Measurements from ENCODE around the gene FAM111A.
"Not testable (repeated sequence)": the region's sequence is repeated elsewhere in the genome, so short reads cannot be mapped to it uniquely, and the experiment has no call there.

The FAM111A gene

GRCh38 chr11:59142530-59143507 lies at the start of gene FAM111A:
Gene FAM111A, plus strand, starts transcription at chr11:59142856. Its CDS starts 6,017 bp downstream, at chr11:59148873.
- DNase-seq: peak; percentile 89

GRCh38 chr11:59093576-59093975 lies 49.1 kb upstream of the FAM111A start:
- not testable (repeated sequence) for DNase-seq

- DNase-seq: not testable (repeated sequence)
These were observed 47.4 kb upstream of the FAM111A start for GRCh38 chr11:59095225-59095624.

- not testable (repeated sequence) for DNase-seq
These were observed 46.6 kb upstream of the FAM111A start for GRCh38 chr11:59095972-59096575.

- peak; percentile 24 for DNase-seq
These were observed 45.4 kb upstream of the FAM111A start for GRCh38 chr11:59097113-59097708.

- not testable (repeated sequence) for DNase-seq
These were observed 44.7 kb upstream of the FAM111A start for GRCh38 chr11:59097938-59098337.

GRCh38 chr11:59102259-59102765 lies 40.3 kb upstream of the FAM111A start:
- DNase-seq: no peak

GRCh38 chr11:59106363-59107336 lies 36.0 kb upstream of the FAM111A start, which contains the start of gene FAM111B:
Gene FAM111B, plus strand, starts transcription at chr11:59107237. Its CDS starts 2,389 bp downstream, at chr11:59109626.
- no peak for DNase-seq

GRCh38 chr11:59107721-59108120 lies 34.9 kb upstream of the FAM111A start:
- not testable (repeated sequence) for DNase-seq

GRCh38 chr11:59112494-59112893 lies 30.2 kb upstream of the FAM111A start:
- no peak for DNase-seq

- DNase-seq: no peak
These were observed 28.3 kb upstream of the FAM111A start for GRCh38 chr11:59114344-59114743.

GRCh38 chr11:59115553-59115952 lies 27.1 kb upstream of the FAM111A start:
- DNase-seq: no peak

GRCh38 chr11:59117774-59118173 lies 24.9 kb upstream of the FAM111A start:
- no peak for DNase-seq

- no peak for DNase-seq
These were observed 22.8 kb upstream of the FAM111A start for GRCh38 chr11:59119826-59120225.

GRCh38 chr11:59135648-59136461 lies 6.8 kb upstream of the FAM111A start:
- peak; percentile 68 for DNase-seq

- DNase-seq: not testable (repeated sequence)
These were observed 6.1 kb upstream of the FAM111A start for GRCh38 chr11:59136551-59136950.

GRCh38 chr11:59137190-59137589 lies 5.5 kb upstream of the FAM111A start:
- DNase-seq: no peak

- DNase-seq: no peak
These were observed 4.0 kb upstream of the FAM111A start for GRCh38 chr11:59138643-59139042.

- no peak for DNase-seq
These were observed 1.5 kb upstream of the FAM111A start for GRCh38 chr11:59141191-59141590.

GRCh38 chr11:59141673-59142460 lies 789 bp upstream of the FAM111A start:
- DNase-seq: no peak
